HG02571 (cell line): Measurements from ENCODE around the gene B3GNT7.
"Not testable (repeated sequence)": the region's sequence is repeated elsewhere in the genome, so short reads cannot be mapped to it uniquely, and the experiment has no call there.

Experiments
- ATAC-seq: cut with Tn5 transposase; IDR thresholded peaks from one replicate; pipeline ENCODE4 v1.9.1; 2021; ENCODE audit warnings: mild to moderate bottlenecking, moderate library complexity; ENCODE audit not compliant: unreplicated experiment

The B3GNT7 gene, protein sequence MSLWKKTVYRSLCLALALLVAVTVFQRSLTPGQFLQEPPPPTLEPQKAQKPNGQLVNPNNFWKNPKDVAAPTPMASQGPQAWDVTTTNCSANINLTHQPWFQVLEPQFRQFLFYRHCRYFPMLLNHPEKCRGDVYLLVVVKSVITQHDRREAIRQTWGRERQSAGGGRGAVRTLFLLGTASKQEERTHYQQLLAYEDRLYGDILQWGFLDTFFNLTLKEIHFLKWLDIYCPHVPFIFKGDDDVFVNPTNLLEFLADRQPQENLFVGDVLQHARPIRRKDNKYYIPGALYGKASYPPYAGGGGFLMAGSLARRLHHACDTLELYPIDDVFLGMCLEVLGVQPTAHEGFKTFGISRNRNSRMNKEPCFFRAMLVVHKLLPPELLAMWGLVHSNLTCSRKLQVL

GRCh38 chr2:231395188-231396057 is at the start of gene B3GNT7:
Gene B3GNT7, plus strand, starts transcription at chr2:231395710. Its CDS starts 94 bp downstream, at chr2:231395804.
- ATAC-seq = no peak

DNA sequence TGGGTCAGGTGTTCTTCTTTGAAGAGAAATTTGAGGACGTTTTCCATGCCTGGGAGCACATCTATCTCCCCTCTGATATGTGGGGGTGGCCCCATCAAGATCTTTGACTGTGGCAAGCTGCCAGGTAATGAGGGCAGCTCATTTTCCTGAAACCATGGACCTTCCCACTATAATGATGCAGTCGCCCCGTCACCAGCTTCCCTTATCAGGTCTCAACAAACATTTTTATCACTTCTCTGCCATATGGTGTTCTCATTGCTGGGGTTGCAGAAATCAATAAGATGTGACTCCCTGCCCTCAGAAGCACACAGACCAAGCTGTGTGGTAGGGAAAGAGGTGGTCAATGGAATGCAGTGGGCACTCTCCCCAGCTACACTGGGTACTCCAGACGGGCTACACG is 48.4 kb upstream of the B3GNT7 start:
- no peak for ATAC-seq

DNA sequence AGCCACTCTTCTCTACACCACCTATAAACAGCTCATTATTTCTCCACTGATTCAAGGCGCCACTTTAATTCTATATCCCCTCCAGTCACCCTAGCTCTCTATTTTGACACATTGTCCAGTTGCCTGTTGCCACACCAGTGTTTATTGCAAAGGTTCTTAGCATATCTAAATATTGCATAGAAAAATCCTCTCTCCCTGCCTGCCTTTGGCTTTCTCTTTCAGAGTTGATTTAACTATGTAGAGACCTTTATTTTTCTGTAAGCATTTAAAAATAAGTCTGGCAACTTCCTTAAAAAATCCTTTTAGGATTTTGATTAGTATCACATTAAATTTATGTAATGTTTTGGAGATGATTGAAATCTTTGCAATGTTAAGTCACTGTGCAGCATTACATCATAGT is 47.9 kb upstream of the B3GNT7 start:
- ATAC-seq = no peak

DNA sequence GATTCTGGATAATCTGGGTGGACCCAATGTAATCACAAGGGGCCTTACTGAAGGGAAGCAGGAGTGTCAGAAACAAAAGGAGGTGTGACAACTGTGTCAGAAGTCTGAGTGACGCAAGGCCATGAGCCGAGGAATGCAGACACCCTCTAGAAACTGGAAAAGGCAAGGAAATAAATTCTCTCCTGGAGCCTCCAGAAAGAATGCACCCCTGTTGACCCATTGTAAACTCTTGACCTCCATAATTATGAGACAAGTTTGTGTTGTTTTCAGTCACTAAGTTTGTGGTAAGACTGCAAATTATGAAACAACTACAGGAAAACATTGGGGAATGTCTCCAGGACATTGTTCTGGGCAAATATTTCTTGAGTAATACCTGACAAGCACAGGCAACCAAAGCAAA is 47.3 kb upstream of the B3GNT7 start:
- no peak for ATAC-seq

GRCh38 chr2:231348704-231349373 is 46.7 kb upstream of the B3GNT7 start:
- no peak for ATAC-seq

DNA sequence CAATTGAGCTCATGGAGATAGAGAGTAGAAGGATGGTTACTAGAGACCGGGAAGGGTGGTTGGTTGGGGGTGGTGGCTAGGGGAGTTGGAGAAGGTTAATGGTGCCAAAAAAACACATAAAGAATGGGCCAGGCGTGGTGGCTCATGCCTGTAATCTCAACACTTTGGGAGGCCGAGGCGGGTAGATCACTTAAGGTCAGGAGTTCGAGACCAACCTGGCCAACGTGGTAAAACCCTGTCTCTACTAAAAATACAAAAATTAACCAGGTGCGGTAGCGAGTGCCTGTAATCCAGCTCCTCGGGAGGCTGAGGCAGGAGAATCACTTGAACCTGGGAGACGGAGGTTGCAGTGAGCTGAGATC is 46.2 kb upstream of the B3GNT7 start:
- not testable (repeated sequence) for ATAC-seq

GRCh38 chr2:231351648-231352047 is 43.9 kb upstream of the B3GNT7 start:
- ATAC-seq = no peak

DNA sequence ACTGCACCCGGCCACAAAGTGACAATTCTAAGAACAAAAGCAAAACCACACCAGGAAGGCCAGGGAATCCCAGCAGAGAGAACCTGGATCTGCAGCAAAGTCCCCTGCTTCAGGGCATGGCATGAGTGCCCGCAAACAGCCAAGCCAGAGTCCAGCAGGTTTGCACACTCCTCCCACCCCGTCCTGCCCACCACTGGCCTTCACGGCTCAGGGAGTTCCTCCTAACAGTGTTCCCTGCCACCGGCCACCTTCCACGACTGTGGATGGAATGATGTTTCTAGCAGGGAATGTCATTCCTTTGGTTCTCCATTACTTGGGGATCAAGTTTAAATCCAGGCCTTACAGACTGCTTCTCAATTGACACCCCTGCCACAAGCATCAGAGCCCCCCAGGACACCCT is 42.0 kb upstream of the B3GNT7 start:
- no peak for ATAC-seq

DNA sequence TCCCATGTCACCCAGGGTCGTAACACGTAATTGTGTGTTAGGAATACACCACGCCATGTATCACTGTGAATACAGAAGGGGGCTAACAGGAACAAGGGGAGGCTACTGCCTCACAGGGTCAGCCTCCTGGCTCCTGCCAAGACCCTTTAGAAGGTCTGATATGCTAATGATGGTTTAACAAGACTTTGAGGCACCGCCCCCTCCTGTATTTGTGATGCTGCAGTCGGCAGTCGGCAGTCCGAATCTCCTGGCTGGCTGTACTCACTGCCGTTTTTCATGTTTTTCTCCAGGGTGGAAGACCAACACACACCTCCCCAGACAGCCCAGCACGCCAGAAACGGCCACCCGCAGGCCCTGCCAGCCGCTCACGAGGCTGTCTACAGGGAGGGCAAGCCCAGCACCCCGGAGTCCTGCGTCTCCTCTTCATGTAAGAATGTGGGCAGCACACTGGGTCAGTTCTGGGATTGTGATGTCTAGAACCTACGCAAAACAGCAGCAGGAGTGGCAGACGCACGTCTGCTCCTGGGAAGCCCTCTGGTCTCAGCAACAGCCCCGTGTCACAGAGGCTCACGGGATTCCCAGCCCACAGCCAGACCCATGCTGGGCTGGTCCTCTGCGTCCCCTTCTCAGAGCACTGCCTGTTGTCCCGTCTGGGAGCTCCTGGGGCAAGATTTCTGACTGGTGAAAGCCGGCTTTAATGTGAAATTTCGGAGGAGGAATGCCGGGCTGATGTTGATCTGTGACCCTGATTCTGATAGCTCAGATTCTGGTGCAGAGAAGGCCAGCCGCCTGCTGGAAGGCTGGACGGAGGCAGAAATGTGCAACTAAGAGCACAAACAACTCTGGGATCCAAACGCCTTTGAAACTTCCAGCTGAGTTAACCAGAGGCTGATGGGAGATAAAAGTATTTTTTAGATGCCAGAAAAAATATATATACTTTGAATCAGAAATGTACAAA is 39.7 kb upstream of the B3GNT7 start:
- no peak for ATAC-seq

GRCh38 chr2:231356466-231356844 is 39.1 kb upstream of the B3GNT7 start:
- ATAC-seq = no peak

GRCh38 chr2:231357048-231357447 is 38.5 kb upstream of the B3GNT7 start:
- no peak for ATAC-seq

DNA sequence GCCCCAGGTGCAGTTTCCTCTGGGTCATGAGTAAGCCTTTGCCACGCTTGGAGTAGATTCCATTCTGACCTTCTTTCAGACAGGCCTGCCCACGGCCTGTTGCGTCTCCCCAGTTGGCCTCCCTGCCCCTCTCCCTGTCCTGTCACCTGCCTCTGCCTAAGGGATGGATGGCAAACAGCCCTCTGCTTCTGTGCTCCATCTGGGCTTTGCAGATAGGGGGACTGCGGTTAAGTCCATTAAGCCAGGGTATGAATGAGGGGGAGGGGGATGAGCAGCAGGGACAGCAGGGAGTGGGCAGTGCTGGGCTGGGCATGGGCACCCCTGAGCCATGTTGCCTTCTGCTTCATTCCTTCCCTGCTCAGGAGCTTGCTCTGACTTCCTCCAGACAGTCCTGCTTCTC is 37.6 kb upstream of the B3GNT7 start:
- ATAC-seq = no peak

DNA sequence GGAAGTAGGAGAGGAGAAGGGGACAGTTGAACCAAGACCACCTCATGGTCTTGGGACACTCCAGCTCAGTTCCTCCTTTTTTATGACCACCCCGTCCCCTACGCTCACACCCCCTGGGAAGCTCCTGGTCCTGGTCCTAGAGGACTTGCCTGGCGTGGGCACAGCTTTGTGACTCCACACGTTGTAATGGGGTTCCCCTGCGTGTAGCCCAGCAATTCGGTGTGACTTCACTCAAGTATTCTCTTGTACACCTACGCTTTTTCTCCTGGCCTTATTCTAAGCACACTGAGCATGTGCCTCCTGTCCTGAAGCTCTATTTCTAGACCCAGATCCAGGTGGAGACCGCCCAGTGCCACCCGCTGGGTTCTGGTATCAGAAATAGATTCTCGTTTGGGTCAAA is 36.1 kb upstream of the B3GNT7 start:
- no peak for ATAC-seq

DNA sequence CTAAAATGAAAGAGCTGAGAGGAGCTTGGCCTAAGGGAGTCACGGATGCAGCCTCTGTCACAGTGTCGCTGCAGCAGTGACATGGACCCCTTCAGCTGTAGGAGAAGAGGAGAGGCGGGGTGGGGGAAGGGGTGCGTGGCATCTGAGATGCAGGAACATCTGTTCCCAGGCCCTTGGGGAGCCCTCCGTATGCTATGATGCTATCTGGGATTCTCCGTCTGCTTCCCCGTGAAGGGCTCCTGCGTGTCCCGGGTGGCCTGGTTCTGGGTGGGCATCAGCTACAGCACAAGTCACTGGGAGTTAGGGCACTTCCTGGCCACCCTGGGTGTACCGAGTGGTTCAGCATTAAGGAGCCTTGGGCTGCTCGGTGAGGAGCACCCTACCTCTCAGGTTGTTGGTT is 35.6 kb upstream of the B3GNT7 start:
- ATAC-seq = no peak

DNA sequence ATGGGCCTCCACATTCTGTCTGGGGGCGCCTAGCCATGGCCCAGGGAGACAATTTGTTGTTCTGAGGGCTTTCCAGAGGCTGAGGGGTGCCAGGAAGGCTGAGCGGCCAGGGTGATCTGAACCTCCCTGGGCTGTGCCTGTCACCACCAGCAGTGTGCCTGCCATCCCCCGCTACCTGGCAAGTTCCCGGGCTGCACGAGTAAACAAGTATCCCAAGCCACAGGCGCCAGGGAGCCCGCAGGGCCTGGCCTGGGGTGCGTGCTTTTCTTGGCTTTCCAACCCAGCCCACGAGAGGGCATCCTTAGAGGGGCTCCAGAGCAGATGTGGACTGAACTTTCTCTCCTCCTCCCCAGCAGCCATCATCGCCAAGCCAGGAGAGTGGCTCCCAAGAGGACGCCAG is 35.1 kb upstream of the B3GNT7 start:
- ATAC-seq = no peak

GRCh38 chr2:231360881-231361371 is 34.6 kb upstream of the B3GNT7 start:
- no peak for ATAC-seq

DNA sequence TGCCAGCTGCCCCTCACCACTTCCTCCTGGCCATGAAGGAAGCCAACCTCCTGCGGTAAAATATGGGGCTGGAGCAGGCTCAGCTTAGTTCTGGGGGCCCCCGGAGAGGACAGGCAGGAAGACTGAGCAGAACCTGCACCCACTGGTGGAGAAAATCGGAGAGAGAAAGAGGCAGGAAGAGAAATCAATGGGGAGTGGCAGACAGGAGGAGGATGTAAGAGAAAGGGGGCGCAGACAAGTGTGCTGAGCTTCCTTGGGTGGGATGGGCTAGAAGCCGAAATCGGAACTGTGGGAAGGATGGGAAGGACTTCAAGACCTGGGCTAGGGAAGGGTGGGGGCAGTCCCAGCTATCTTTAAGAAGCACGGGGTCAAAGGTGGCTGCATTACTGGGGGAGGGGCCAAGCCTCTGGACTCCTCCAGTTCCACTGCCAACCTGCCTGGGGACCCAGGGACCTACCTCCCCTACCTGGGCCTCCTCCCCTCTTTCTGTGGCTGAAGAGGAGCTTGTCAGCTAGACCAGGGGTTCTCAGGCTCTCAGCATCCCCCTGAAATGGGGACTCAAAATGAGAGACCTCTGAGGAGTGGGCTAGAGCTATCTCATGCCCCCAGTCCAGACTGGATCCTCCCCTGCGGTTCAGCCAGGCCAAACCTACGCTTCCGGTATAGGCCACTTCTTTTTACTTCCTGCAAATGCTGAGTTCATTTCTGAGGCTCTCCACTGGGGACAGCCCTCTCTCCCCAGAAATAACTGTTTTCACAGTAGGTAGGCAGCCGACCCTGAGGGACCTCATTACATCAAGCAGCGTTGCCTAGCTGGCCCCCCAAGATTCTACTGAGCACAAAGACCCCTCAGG is 33.6 kb upstream of the B3GNT7 start:
- ATAC-seq = peak; percentile 68

GRCh38 chr2:231362555-231363184 is 32.8 kb upstream of the B3GNT7 start:
- no peak for ATAC-seq

- no peak for ATAC-seq
Observed at GRCh38 chr2:231364061-231364460, 31.4 kb upstream of the B3GNT7 start.
